ENCODE measurements around the gene UQCR10.
A peak's percentile ranks its signal among the peaks of the same experiment; 100 is the strongest.
"Not testable (repeated sequence)": the region's sequence is repeated elsewhere in the genome, so short reads cannot be mapped to it uniquely, and the experiment has no call there.

The UQCR10 gene

GRCh38 chr22:29737251-29738117, 29.7 kb upstream of the UQCR10 start:
- DNase-seq (ENCODE audit: low read depth), result no peak

- no peak for DNase-seq (ENCODE audit: low read depth)
These were observed 28.9 kb upstream of the UQCR10 start for GRCh38 chr22:29738118-29738815.

GRCh38 chr22:29739346-29739875, 27.8 kb upstream of the UQCR10 start:
- DNase-seq (ENCODE audit: low read depth), result no peak

GRCh38 chr22:29740216-29740615, 27.0 kb upstream of the UQCR10 start:
- no peak for DNase-seq (ENCODE audit: low read depth)

- DNase-seq (ENCODE audit: low read depth), result no peak
These were observed 25.2 kb upstream of the UQCR10 start for GRCh38 chr22:29741926-29742325.

GRCh38 chr22:29742326-29742725, 24.8 kb upstream of the UQCR10 start:
- no peak for DNase-seq (ENCODE audit: low read depth)

GRCh38 chr22:29744902-29745301, 22.3 kb upstream of the UQCR10 start:
- peak; percentile 49 for DNase-seq (ENCODE audit: low read depth)

- no peak for DNase-seq (ENCODE audit: low read depth)
These were observed 19.3 kb upstream of the UQCR10 start for GRCh38 chr22:29747832-29748231.

GRCh38 chr22:29748248-29748893, 18.8 kb upstream of the UQCR10 start:
- DNase-seq (ENCODE audit: low read depth), result no peak

- no peak for DNase-seq (ENCODE audit: low read depth)
These were observed 17.1 kb upstream of the UQCR10 start for GRCh38 chr22:29750029-29750428.

GRCh38 chr22:29750559-29751538, 16.3 kb upstream of the UQCR10 start:
- no peak for DNase-seq (ENCODE audit: low read depth)

- DNase-seq (ENCODE audit: low read depth), result no peak
These were observed 15.5 kb upstream of the UQCR10 start for GRCh38 chr22:29751669-29752068.

- no peak for DNase-seq (ENCODE audit: low read depth)
These were observed 13.1 kb upstream of the UQCR10 start for GRCh38 chr22:29753808-29754657.

- not testable (repeated sequence) for DNase-seq (ENCODE audit: low read depth)
These were observed 12.3 kb upstream of the UQCR10 start for GRCh38 chr22:29754658-29755395.

- no peak for DNase-seq (ENCODE audit: low read depth)
These were observed 11.3 kb upstream of the UQCR10 start for GRCh38 chr22:29755889-29756288.

- DNase-seq (ENCODE audit: low read depth), result no peak
These were observed 10.8 kb upstream of the UQCR10 start for GRCh38 chr22:29756341-29756740.

GRCh38 chr22:29757096-29757495, 10.1 kb upstream of the UQCR10 start:
- DNase-seq (ENCODE audit: low read depth), result no peak

- DNase-seq (ENCODE audit: low read depth), result no peak
These were observed 9.0 kb upstream of the UQCR10 start for GRCh38 chr22:29758068-29758622.

GRCh38 chr22:29758959-29759358, 8.2 kb upstream of the UQCR10 start:
- no peak for DNase-seq (ENCODE audit: low read depth)

Measured in GM04503 (cell line).